Activated naive CD8-positive, alpha-beta T cell treated with anti-CD3 and anti-CD28 coated beads, Interleukin-2, amount 10 ng/mL, durations not matched to agents 7 days and 5 days (primary cell): ENCODE data around the gene KCNC4. TPM values are rescaled to one million over a fixed set of nuclear protein-coding genes. Genes with fewer than 3 reads are reported as not detected.

Source experiments
- ATAC-seq: fragments of 150-1000 bp; cut with Tn5 transposase; one replicate; pipeline ENCODE4 v1.10.0; 2021; ENCODE audit warnings: low read depth, moderate library complexity
- POLR2A ChIA-PET: fragments of 350-600 bp; sonication (Branson Sonifier 250); formaldehyde crosslinking; loops from one replicate; lab custom pipeline; 2021; ENCODE audit warnings: antibody characterized with exemption; lab: Charles Lee
- DNase-seq: peaks from one replicate; pipeline ENCODE4 v3.0.0; 2021
- H3K27ac Mint-ChIP-seq: one replicate; pipeline ENCODE4 v1.8.0; 2022; ENCODE audit warnings: mild to moderate bottlenecking, mixed read lengths
- H3K27me3 Mint-ChIP-seq: one replicate; pipeline ENCODE4 v1.8.0; 2022; ENCODE audit warnings: mild to moderate bottlenecking, moderate library complexity, mixed read lengths
- H3K36me3 Mint-ChIP-seq: one replicate; pipeline ENCODE4 v1.8.0; 2021; ENCODE audit warnings: mild to moderate bottlenecking, mixed read lengths
- H3K4me1 Mint-ChIP-seq: one replicate; pipeline ENCODE4 v1.8.0; 2021; ENCODE audit warnings: mixed read lengths
- H3K4me3 Mint-ChIP-seq: one replicate; pipeline ENCODE4 v1.8.0; 2022; ENCODE audit warnings: mild to moderate bottlenecking, moderate library complexity, mixed read lengths
- H3K9me3 Mint-ChIP-seq: one replicate; pipeline ENCODE4 v1.8.0; 2021; ENCODE audit warnings: mixed read lengths
- total RNA-seq, 2 experiments: library from RNA; stranded (reverse); gene quantifications; one replicate each; pipeline ENCODE4 v1.2.3, GENCODE V29; 2021

KCNC4 gene
- total RNA-seq, 2 experiments from 2014 or later, result 8.9 to 9.0 TPM

DNA sequence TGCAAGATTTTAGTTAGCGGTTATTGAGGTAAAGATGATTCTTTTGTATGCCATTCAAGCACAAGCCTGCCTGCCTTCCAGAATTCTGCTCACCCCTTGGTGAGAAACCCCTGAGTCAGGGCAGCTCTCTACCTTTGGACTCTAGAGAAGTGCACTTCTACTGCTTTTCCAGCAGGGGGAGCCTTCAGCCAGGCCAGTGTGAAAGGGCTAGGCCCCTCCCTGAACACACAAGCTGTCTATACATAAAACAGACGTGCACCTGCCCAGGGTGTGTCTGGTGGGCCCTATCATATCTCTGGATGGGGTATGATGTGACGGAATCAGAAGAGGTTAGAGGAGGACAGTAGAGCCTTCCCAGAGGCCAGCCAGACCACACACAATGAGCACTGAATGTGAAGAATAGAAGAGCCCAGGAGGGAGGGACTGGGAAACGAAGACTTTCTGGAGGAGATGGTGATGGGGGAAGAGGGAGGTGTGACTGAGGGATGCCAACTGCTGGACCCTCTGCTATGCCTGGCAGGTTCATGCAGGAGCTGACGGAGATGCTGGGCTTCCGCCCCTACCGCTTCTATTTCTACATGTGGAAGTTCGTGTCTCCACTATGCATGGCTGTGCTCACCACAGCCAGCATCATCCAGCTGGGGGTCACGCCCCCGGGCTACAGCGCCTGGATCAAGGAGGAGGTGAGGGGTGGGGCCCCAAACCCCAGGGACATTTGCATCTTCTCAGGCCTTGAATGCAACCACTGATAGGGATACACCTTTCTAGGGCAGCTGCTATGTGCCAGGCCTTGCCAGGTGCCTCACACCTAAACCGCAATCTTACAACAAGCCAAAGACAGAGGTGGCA lies 13.0 kb upstream of the KCNC4 start:
- Mint-ChIP-seq H3K27me3 (no peaks in the 10 kb centered on the region), H3K36me3 (no peaks in the 10 kb centered on the region), H3K27ac (no peak overlapping the region), H3K4me3 (no peak overlapping the region), H3K4me1 (peaks cover 2% of the 10 kb centered on the region), H3K9me3 (no peaks in the 10 kb centered on the region)
- POLR2A ChIA-PET, result interaction anchor here (1.1 kb wide), 1 partner anchor 299 kb away, joined by 5 read pairs; no protein-coding TSS in a partner anchor
- DNase-seq (peak; percentile 49), ATAC-seq (peak; percentile 73)

DNA sequence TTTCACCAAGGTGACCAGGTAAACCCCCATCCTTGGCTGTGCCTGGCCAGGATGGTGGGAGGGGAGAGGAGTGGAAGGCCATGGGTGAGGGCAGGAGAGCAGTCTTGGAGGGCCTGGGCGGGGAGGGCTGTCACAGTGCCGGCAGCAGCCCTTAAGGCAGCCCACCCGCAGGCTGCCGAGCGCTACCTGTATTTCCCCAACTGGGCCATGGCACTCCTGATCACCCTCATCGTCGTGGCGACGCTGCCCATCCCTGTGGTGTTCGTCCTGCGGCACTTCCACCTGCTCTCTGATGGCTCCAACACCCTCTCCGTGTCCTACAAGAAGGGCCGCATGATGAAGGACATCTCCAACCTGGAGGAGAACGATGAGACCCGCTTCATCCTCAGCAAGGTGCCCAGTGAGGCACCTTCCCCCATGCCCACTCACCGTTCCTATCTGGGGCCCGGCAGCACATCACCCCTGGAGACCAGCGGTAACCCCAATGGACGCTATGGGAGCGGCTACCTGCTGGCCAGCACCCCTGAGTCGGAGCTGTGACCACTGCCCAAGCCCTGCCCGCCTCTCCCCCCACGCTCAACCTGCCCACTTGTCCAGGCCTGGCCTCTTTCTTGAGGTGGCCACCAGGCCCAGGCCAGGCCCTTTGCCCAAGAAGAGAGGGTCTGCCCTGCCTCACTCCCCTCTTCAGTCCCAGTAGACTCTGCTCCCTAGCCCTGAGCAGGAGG lies 12.0 kb upstream of the KCNC4 start:
- Mint-ChIP-seq H3K4me1 (peaks cover 4% of the 10 kb centered on the region), H3K27ac (no peak overlapping the region), H3K4me3 (no peak overlapping the region), H3K9me3 (no peaks in the 10 kb centered on the region), H3K27me3 (no peaks in the 10 kb centered on the region), H3K36me3 (no peaks in the 10 kb centered on the region)
- ATAC-seq (no peak), DNase-seq (no peak)
- POLR2A ChIA-PET, result interaction anchor here (1.1 kb wide), 1 partner anchor 298 kb away, joined by 5 read pairs; no protein-coding TSS in a partner anchor

DNA sequence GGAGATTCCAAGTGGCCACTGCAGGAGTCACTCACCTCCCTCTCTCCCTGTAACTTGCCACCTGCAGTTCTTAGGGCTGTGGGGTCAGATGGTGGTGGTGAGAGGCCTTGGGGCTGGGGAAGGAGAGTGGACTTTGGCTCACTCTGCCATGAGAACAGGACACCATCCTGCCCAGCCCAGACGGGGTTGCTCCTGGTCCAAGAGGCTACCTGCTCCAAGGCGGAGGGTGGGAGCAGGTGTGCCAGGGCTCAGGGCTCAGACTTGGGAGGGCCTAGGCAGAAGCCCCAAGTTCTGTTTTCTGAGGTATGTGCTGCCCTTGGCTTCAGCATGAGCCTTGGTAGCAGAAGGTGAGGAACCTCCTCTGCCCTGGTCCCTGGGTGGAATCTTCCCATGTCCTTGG lies 11.4 kb upstream of the KCNC4 start:
- no peak for ATAC-seq
- Mint-ChIP-seq H3K27ac (no peak overlapping the region), H3K27me3 (no peaks in the 10 kb centered on the region), H3K4me1 (peaks cover 8% of the 10 kb centered on the region), H3K9me3 (no peaks in the 10 kb centered on the region), H3K36me3 (no peaks in the 10 kb centered on the region), H3K4me3 (no peak overlapping the region)
- DNase-seq, result no peak
- POLR2A ChIA-PET, result no interaction called here

DNA sequence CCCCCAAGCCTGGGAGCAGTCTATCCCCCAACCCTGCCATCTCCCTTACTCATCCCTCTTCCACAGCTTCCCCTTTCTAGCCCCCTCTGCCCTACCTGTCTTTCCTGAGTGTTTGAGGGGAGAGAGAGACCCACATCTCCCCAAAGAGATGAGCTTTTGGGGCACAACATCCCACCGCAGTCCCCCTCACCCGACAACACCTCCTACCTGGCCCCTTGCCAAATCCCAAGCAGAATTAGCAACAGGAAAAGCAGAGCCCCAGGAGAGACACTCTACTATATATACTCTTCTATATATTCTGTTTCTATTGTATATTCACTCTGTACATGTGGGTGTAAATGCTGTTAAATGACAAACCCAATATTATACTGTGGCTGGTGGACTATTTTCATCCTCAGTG lies 9.9 kb upstream of the KCNC4 start:
- ATAC-seq, result no peak
- POLR2A ChIA-PET, result no interaction called here

DNA sequence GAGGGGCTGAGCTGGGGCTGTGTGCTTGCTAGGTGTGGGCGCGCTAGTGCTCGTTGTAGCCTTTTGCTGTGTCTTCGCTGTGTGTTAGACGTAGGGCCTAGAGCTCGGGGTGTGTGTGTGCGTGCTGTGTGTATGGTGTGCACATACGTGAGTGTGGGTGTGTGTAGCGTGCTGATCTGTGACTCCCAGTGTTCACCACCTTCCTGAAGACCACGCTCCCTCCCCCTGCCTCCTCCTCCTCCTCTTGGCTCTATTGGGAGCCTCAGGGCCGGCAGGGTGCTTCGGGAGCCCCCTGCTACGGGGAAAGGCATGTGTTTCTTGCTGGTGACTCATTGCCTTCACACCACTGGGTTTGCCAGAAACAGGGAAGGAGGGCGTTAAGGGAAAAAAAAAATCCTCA lies 9.4 kb upstream of the KCNC4 start:
- Mint-ChIP-seq H3K4me1 (peaks cover 8% of the 10 kb centered on the region), H3K27ac (no peak overlapping the region)
- POLR2A ChIA-PET, result no interaction called here

More for the DNA sequence above, 9.9 kb upstream of the KCNC4 start:
- H3K4me3 Mint-ChIP-seq, result no peak overlapping the region
- DNase-seq, result no peak
- H3K27ac Mint-ChIP-seq, result no peak overlapping the region
- H3K27me3 Mint-ChIP-seq, result no peaks in the 10 kb centered on the region
- peaks cover 8% of the 10 kb centered on the region for H3K4me1 Mint-ChIP-seq
- H3K9me3 Mint-ChIP-seq, result no peaks in the 10 kb centered on the region
- H3K36me3 Mint-ChIP-seq, result no peaks in the 10 kb centered on the region

DNA sequence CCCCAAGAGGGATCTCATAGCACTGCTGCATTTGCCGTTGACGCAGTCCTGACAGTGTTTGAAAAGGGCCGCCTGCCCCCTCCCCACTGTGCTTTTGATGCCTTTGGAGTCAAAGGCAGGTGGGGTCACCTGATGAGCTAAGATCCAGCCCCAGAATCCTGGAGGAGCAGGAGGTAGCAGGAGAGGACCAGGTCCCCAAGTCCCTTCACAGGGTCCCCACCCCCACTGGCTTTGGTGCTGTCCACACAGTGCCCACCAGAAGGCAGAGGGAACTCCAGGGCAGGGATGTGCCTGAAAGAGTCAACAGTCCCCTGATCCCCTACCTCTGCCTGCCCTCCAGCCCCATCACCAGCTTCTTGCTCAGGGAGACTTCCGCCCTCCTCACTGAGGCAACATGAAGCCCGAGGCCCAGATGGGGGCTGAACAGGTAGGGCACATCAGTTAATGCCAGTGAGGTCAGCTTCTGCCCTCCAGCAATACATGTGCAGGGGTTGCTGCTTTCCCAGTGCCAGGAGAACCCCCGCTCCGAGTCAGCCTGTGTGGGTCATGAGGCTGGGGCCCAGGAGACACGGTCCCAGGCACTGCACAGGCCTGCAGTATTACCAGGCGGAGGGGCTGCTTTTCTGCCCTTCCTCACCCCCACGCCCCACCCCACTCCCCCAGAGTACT lies 8.8 kb upstream of the KCNC4 start:
- POLR2A ChIA-PET, result no interaction called here
- H3K27ac Mint-ChIP-seq, result no peak overlapping the region
- DNase-seq, result no peak
- H3K9me3 Mint-ChIP-seq, result no peaks in the 10 kb centered on the region
- no peak overlapping the region for H3K4me3 Mint-ChIP-seq
- no peaks in the 10 kb centered on the region for H3K36me3 Mint-ChIP-seq
- no peaks in the 10 kb centered on the region for H3K27me3 Mint-ChIP-seq
- H3K4me1 Mint-ChIP-seq, result peaks cover 8% of the 10 kb centered on the region
- no peak for ATAC-seq

More for the DNA sequence above, 9.4 kb upstream of the KCNC4 start:
- no peaks in the 10 kb centered on the region for H3K27me3 Mint-ChIP-seq
- no peaks in the 10 kb centered on the region for H3K36me3 Mint-ChIP-seq
- ATAC-seq (no peak), DNase-seq (no peak)
- H3K9me3 Mint-ChIP-seq, result no peaks in the 10 kb centered on the region
- H3K4me3 Mint-ChIP-seq, result no peak overlapping the region

DNA sequence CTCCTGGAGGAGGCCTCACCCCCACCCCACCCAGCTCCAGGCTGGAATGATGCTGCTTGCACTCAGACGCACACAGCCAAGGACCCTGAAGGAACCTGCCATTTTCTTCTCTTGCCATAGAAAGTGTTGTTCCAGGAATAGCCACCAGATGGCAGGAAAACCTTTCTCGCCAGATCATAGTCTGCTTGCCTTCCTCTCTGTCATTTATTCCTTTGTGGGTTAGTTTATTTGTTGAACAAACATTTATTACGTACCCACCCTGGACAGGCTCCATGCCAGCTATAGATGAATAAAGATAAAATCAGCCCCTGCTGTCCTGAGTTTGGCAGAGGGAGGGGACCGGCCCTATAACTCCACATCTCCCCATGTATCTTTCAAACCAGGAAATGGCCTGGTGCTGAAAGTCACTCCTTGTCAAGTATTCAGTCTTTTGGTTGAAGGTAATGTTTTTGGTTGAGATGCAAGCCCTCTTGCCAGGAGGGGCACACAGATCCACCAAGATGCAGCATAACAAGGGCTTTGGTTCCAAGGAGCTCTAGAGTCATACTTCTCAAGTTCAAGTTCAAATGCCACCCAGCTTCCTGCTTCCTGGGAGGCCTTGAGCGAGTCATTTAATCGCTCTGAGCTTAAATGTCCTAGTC lies 7.0 kb upstream of the KCNC4 start:
- Mint-ChIP-seq H3K27ac (peak overlapping the region; percentile 85), H3K27me3 (no peaks in the 10 kb centered on the region), H3K4me1 (peaks cover 16% of the 10 kb centered on the region), H3K9me3 (no peaks in the 10 kb centered on the region), H3K4me3 (no peak overlapping the region), H3K36me3 (no peaks in the 10 kb centered on the region)
- peak; percentile 49 for ATAC-seq
- peak; percentile 44 for DNase-seq
- POLR2A ChIA-PET, result interaction anchor here (0.9 to 1.6 kb wide), 4 partner anchors 109 to 257 kb away, joined by 3 to 7 read pairs (median 4); no protein-coding TSS in a partner anchor

DNA sequence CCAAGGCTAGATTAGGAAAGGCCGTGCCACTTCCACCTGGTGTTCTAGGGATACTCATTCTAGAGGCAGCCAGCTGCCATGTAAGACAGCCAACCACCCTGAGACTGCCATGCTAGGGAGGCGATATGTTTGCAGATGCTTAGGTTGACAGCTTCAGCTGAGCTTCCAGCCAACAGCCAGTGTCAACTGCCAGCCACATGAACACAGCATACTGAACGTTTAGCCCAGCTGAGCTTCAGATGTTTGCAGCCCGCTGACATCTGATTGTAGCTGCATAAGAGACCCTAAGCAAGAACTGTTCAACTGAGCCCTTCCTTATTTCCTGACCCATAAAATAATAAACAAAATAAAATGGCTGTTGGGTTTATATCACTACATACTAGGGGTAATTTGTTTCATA lies 5.0 kb upstream of the KCNC4 start:
- DNase-seq (no peak), ATAC-seq (no peak)
- Mint-ChIP-seq H3K27ac (no peak overlapping the region), H3K9me3 (no peaks in the 10 kb centered on the region), H3K36me3 (no peaks in the 10 kb centered on the region), H3K4me3 (no peak overlapping the region), H3K27me3 (no peaks in the 10 kb centered on the region), H3K4me1 (peaks cover 24% of the 10 kb centered on the region)
- POLR2A ChIA-PET, result no interaction called here

DNA sequence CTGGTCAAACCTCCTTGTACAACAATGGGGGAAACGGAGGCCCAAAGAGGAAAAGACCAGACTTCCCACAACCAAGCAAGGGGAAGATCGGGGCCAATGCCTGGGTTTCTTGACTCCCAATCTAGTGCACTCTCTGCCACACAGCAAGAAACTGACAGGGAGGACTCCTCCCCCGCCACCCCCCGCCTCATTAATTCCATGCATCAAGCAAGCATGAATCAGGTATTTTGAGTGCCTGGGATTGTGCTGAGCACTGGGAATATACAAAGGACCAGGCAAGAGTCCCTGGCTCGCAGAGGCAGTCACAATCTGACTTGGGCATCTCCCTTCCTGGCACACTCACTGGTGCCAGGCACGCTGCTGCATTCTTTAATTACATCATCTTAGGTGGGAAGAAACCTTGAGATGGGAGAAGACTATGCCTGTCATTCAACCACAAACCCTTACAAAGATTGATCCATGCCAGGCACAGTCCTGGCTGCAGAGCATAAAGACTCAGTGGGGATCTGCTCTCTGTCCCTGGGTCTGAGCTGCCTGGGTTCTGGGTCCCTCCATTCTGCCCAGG lies 4.4 kb upstream of the KCNC4 start:
- POLR2A ChIA-PET, result no interaction called here
- H3K4me3 Mint-ChIP-seq, result no peak overlapping the region
- no peak for ATAC-seq
- H3K9me3 Mint-ChIP-seq, result no peaks in the 10 kb centered on the region
- DNase-seq, result no peak
- H3K36me3 Mint-ChIP-seq, result no peaks in the 10 kb centered on the region
- H3K27me3 Mint-ChIP-seq, result no peaks in the 10 kb centered on the region
- H3K4me1 Mint-ChIP-seq, result peaks cover 24% of the 10 kb centered on the region
- no peak overlapping the region for H3K27ac Mint-ChIP-seq

DNA sequence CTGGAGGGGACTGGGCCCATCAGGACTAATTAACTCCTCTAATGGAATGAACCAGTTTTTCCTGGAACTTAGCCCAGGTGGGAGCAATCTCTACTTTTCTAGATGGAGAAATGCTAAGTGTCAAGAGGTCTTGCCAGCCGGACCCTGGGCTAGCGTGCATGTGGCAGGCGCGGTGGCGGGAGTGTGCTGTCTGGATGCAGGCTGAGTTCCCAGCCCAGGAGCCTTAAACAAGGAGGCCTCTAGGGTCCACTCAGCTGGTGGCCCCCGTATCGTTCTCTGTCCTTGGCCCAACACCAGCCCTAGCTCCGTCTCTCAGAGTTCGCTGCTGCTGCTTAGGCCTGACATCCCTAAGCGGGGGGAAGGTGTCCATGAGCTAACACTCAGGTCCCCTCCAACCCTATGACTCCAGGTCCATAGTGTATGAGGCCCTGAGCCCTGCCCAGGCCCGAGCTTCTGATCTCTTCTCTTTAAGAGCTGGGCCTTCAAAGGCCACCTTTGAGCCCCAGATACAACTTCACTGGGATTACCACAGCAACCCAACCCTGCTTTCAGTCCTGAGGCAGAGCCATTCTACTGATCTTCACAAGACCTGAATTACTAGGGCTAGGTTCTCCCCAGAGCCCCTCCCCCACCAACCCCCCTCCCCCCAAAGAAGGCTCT lies 3.7 kb upstream of the KCNC4 start:
- POLR2A ChIA-PET, result interaction anchor here (1.7 to 7.0 kb wide), 3 partner anchors 106 to 290 kb away, joined by 6 to 100 read pairs (median 12); partner anchors contain the start of gene RBM15
- no peaks in the 10 kb centered on the region for H3K9me3 Mint-ChIP-seq
- peaks cover 29% of the 10 kb centered on the region for H3K4me1 Mint-ChIP-seq
- no peaks in the 10 kb centered on the region for H3K36me3 Mint-ChIP-seq
- H3K4me3 Mint-ChIP-seq, result no peak overlapping the region
- H3K27ac Mint-ChIP-seq, result no peak overlapping the region
- ATAC-seq (no peak), DNase-seq (no peak)
- H3K27me3 Mint-ChIP-seq, result peaks cover 2% of the 10 kb centered on the region

DNA sequence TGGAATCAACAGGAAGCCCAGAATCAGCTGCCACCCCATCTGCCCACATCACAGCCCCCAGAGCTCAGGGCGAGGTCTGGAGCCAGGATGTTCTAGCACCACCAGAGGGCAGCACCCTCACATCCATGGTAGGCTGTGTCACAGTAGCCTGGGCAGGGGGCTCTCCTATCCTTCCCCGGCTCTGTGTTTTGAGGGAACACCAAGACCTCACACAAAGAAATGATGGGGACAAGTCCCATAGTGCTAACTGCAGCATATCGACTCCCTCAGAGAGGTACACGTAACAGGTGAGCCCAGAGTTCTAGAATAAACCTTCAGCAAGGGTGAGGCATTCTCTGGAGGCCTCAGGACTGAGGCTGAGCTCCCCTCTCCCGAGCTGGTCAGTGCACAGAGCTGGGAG lies 2.3 kb upstream of the KCNC4 start:
- no peak overlapping the region for H3K4me3 Mint-ChIP-seq
- DNase-seq (peak; percentile 79), ATAC-seq (peak; percentile 16)
- H3K27ac Mint-ChIP-seq, result peak overlapping the region; percentile 64
- H3K4me1 Mint-ChIP-seq, result peaks cover 34% of the 10 kb centered on the region
- POLR2A ChIA-PET, result interaction anchor here (0.5 to 7.0 kb wide), 5 partner anchors 105 to 412 kb away, joined by 3 to 100 read pairs (median 8); partner anchors contain the start of gene RBM15
- H3K27me3 Mint-ChIP-seq, result peaks cover 9% of the 10 kb centered on the region
- H3K36me3 Mint-ChIP-seq, result no peaks in the 10 kb centered on the region
- H3K9me3 Mint-ChIP-seq, result no peaks in the 10 kb centered on the region
